T-helper 17 cell (primary cell): Measurements from ENCODE around the gene KIF26B. TPM values are rescaled to one million over a fixed set of nuclear protein-coding genes. Genes with fewer than 3 reads are reported as not detected.
A peak's percentile ranks its signal among the peaks of the same experiment; 100 is the strongest.
"Not testable (repeated sequence)": the region's sequence is repeated elsewhere in the genome, so short reads cannot be mapped to it uniquely, and the experiment has no call there.

Experiments used
- ATAC-seq: fragments of 150-1000 bp; cut with Tn5 transposase; 2 replicates; pipeline ENCODE4 v1.10.0; 2021; ENCODE audit warnings: mild to moderate bottlenecking, moderate library complexity
- DNase-seq, 3 donors: peaks; one replicate each; pipeline versions ENCODE4 v3.0.0 to v3.0.0-alpha.2; 2020 to 2021
- H3K9me3 ChIP-seq: one replicate; pipeline ENCODE4 v1.7.0; 2013; ENCODE audit warnings: low read length, mild to moderate bottlenecking; ENCODE audit not compliant: control insufficient read depth, poor library complexity, severe bottlenecking
- H3K27ac Mint-ChIP-seq: one replicate; pipeline ENCODE4 v1.8.0; 2022; ENCODE audit warnings: mild to moderate bottlenecking, moderate library complexity, mixed read lengths
- H3K27me3 Mint-ChIP-seq: one replicate; pipeline ENCODE4 v1.8.0; 2022; ENCODE audit warnings: mixed read lengths
- H3K36me3 Mint-ChIP-seq: one replicate; pipeline ENCODE4 v1.8.0; 2022; ENCODE audit warnings: low read depth, mixed read lengths
- H3K4me1 Mint-ChIP-seq: one replicate; pipeline ENCODE4 v1.8.0; 2022; ENCODE audit warnings: mild to moderate bottlenecking, mixed read lengths
- H3K4me3 Mint-ChIP-seq: one replicate; pipeline ENCODE4 v1.8.0; 2022; ENCODE audit warnings: mild to moderate bottlenecking, moderate library complexity, mixed read lengths
- total RNA-seq, 4 donors: library from RNA in 2 of 4; stranded (reverse) in 2 of 4; gene quantifications; one replicate each; pipeline ENCODE4 v1.2.3 and lab custom pipeline; 2022 to 2026

Gene KIF26B
- total RNA-seq, 2 donors from 2014 or later: not detected

GRCh38 chr1:245306628-245307410 is 152.0 kb downstream of the KIF26B start:
- Mint-ChIP-seq H3K27me3 (peaks cover 11% of the 10 kb centered on the region), H3K27ac (no peak overlapping the region), H3K4me1 (peaks cover 5% of the 10 kb centered on the region), H3K4me3 (no peak overlapping the region), H3K36me3 (peaks cover 2% of the 10 kb centered on the region)
- ATAC-seq (no peak), DNase-seq (no peak)
- H3K9me3 ChIP-seq: no peaks in the 10 kb centered on the region

DNA sequence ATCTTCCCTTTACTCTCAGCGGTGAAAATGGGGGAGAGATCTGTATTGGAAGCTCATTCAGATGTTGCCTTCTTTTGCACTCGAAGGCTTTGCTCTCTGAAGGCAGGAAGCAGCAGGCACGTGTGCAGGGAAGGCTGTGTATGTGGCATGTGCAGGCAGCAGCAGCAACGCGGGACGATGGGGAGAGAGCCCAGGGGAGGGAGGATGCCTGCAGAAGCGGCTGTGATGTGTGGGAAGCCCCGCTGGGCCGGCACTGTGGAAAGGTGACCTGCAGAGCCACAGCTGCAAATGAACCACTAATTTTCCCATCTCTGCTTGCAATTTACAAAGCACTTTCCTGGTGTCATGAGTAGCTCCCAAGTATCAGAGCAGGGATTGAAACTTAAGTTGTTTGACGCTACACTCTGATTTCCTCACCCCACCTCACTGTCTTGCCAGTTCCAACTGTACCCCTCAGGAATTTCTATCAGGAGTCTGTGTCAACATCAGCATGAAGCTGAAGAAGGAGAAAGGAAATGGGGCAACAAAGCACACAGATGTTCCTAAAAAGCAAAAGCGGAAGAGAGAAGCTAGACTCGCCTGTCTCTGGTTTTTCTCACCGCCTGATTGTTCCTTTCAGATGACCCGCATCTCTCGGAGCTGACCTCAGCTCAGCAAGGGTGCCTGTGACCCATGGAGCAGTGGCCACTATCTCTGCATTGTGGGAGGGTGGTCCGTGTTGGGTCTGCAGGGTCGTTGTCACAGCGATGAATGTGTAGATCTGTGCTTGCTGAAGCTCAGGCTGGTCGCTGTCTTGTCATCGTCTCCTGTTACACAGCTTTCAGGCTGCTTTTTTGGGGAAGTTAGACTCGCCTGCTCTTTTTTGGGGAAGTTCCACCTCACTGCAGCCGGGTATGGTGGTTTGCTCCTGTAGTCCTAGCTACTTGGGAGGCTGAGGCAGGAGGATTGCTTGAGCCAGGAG is 156.1 kb downstream of the KIF26B start:
- H3K9me3 ChIP-seq: no peaks in the 10 kb centered on the region
- no peak for DNase-seq
- Mint-ChIP-seq H3K27me3 (peaks cover 18% of the 10 kb centered on the region), H3K4me1 (peaks cover 5% of the 10 kb centered on the region), H3K27ac (peak overlapping the region; percentile 67), H3K36me3 (peaks cover 4% of the 10 kb centered on the region), H3K4me3 (peak overlapping the region; percentile 88)
- ATAC-seq: peak; percentile 33

DNA sequence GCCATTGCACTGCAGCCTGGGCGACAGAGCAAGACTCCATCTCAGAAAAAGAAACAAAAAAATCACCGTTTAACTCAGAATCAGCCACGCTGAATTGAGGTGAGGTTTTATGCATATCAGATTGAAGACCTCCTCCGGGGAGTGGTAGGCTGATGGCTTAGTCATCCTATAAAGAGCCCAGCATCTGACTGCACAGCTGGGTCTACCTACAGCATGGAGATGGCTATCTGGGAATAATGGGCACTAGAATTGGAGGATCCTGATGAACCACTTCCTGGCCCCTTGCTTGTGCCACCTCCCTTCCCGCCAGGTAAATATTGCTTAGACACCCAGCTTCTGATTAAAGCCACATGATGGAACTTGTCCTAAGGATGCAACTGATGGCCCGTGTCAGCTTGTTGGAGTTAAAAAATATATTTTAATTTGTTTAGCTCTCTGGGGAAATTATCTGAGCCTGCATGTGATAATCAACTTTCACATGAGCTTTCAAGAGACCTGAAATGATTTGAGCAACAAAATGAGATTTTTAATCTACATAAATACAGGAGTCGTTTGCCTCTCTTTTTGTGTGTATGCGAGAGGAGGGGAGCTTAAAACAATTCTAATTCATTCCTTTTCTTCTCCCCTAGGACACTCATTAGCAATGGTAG is 157.2 kb downstream of the KIF26B start:
- no peak overlapping the region for H3K27ac Mint-ChIP-seq

GRCh38 chr1:245313576-245313975 is 158.8 kb downstream of the KIF26B start:
- H3K9me3 ChIP-seq: no peaks in the 10 kb centered on the region
- Mint-ChIP-seq H3K27ac (no peak overlapping the region), H3K27me3 (peaks cover 18% of the 10 kb centered on the region), H3K36me3 (peaks cover 4% of the 10 kb centered on the region), H3K4me3 (no peak overlapping the region), H3K4me1 (peaks cover 5% of the 10 kb centered on the region)
- ATAC-seq: no peak
- DNase-seq: no peak

More for the DNA sequence above, 157.2 kb downstream of the KIF26B start:
- Mint-ChIP-seq H3K4me3 (no peak overlapping the region), H3K36me3 (peaks cover 4% of the 10 kb centered on the region), H3K4me1 (peaks cover 5% of the 10 kb centered on the region), H3K27me3 (peaks cover 18% of the 10 kb centered on the region)
- H3K9me3 ChIP-seq: no peaks in the 10 kb centered on the region
- DNase-seq (no peak), ATAC-seq (no peak)

DNA sequence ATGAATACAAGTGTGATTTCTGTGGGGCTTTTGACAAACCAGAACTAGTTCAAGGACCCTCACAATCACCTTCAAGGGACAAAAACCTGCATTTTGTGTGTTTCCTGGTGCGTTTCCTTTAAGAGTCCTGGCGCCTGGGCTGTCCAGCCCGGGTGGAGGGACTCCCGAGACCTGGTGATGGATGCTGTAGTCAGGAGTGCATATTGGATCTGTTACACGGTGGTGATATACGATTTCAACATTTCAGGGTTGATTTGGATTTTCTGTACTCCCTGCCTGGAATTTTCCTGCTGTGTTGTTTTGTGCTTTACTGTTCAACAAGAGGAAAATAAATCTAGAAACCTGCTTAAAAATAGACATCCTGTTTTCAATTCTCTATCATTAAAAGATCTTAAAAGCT is 162.0 kb downstream of the KIF26B start:
- ATAC-seq (no peak), DNase-seq (no peak)
- Mint-ChIP-seq H3K4me1 (no peaks in the 10 kb centered on the region), H3K4me3 (no peak overlapping the region), H3K36me3 (peaks cover 2% of the 10 kb centered on the region), H3K27me3 (peaks cover 18% of the 10 kb centered on the region), H3K27ac (no peak overlapping the region)
- no peaks in the 10 kb centered on the region for H3K9me3 ChIP-seq

GRCh38 chr1:245317217-245317616 is 162.4 kb downstream of the KIF26B start:
- H3K27ac Mint-ChIP-seq: no peak overlapping the region
- no peak overlapping the region for H3K4me3 Mint-ChIP-seq
- no peaks in the 10 kb centered on the region for H3K4me1 Mint-ChIP-seq
- H3K36me3 Mint-ChIP-seq: peaks cover 2% of the 10 kb centered on the region
- H3K27me3 Mint-ChIP-seq: peaks cover 17% of the 10 kb centered on the region
- no peak for DNase-seq
- H3K9me3 ChIP-seq: no peaks in the 10 kb centered on the region
- no peak for ATAC-seq

DNA sequence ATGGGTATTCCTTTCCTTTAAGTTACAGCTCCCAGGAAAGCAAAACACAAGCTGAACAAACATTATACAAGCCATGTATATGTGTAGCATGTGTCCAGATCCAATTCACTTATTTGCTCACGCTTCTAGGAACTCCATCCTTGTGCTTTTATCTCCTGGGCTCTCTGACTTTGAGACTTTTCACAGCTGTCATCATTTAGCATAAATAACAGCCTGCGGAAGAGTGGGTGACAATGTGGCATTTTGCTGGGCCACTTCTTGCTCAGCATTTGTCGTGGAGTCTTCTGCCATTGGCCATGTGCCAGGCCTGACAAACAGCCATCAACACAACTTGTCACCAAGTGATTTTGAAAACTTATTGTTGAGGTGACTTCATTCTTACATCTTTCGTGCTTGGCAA is 164.3 kb downstream of the KIF26B start:
- ATAC-seq: no peak
- Mint-ChIP-seq H3K36me3 (no peaks in the 10 kb centered on the region), H3K27ac (no peak overlapping the region), H3K4me1 (no peaks in the 10 kb centered on the region), H3K4me3 (no peak overlapping the region), H3K27me3 (peaks cover 7% of the 10 kb centered on the region)
- no peak for DNase-seq
- no peaks in the 10 kb centered on the region for H3K9me3 ChIP-seq

GRCh38 chr1:245322673-245323072 is 167.9 kb downstream of the KIF26B start:
- no peaks in the 10 kb centered on the region for H3K9me3 ChIP-seq
- Mint-ChIP-seq H3K27ac (no peak overlapping the region), H3K27me3 (peaks cover 16% of the 10 kb centered on the region), H3K36me3 (no peaks in the 10 kb centered on the region), H3K4me1 (no peaks in the 10 kb centered on the region), H3K4me3 (no peak overlapping the region)
- no peak for ATAC-seq
- DNase-seq: no peak

- not testable (repeated sequence) for H3K36me3 Mint-ChIP-seq, ATAC-seq, DNase-seq
These were observed 169.0 kb downstream of the KIF26B start for GRCh38 chr1:245323765-245324164.

GRCh38 chr1:245325922-245326795 is 171.4 kb downstream of the KIF26B start:
- no peaks in the 10 kb centered on the region for H3K36me3 Mint-ChIP-seq
- no peak for DNase-seq
- H3K4me3 Mint-ChIP-seq: no peak overlapping the region
- no peak overlapping the region for H3K27ac Mint-ChIP-seq
- H3K27me3 Mint-ChIP-seq: peaks cover 21% of the 10 kb centered on the region
- H3K4me1 Mint-ChIP-seq: no peaks in the 10 kb centered on the region
- H3K9me3 ChIP-seq: no peaks in the 10 kb centered on the region
- no peak for ATAC-seq

More at GRCh38 chr1:245323765-245324164, 169.0 kb downstream of the KIF26B start:
- not testable (repeated sequence) for H3K4me3 Mint-ChIP-seq, H3K27ac Mint-ChIP-seq, H3K4me1 Mint-ChIP-seq, H3K9me3 ChIP-seq
- H3K27me3 Mint-ChIP-seq: peaks cover 20% of the 10 kb centered on the region

- peaks cover 28% of the 10 kb centered on the region for H3K27me3 Mint-ChIP-seq
- DNase-seq: no peak
- no peaks in the 10 kb centered on the region for H3K9me3 ChIP-seq
- ATAC-seq: no peak
- no peak overlapping the region for H3K4me3 Mint-ChIP-seq
- H3K27ac Mint-ChIP-seq: no peak overlapping the region
- no peaks in the 10 kb centered on the region for H3K4me1 Mint-ChIP-seq
- H3K36me3 Mint-ChIP-seq: no peaks in the 10 kb centered on the region
These were observed 172.6 kb downstream of the KIF26B start for GRCh38 chr1:245327360-245327759.

- ATAC-seq: no peak
- no peak overlapping the region for H3K4me3 Mint-ChIP-seq
These were observed 173.1 kb downstream of the KIF26B start for GRCh38 chr1:245327842-245328241.

More at GRCh38 chr1:245327842-245328241, 173.1 kb downstream of the KIF26B start:
- no peaks in the 10 kb centered on the region for H3K36me3 Mint-ChIP-seq
- peaks cover 28% of the 10 kb centered on the region for H3K27me3 Mint-ChIP-seq
- H3K9me3 ChIP-seq: no peaks in the 10 kb centered on the region
- H3K4me1 Mint-ChIP-seq: no peaks in the 10 kb centered on the region
- no peak for DNase-seq
- no peak overlapping the region for H3K27ac Mint-ChIP-seq
